Myocyte (in vitro differentiated cells): ENCODE measurements around the gene CACNB3. TPM values are rescaled to one million over a fixed set of nuclear protein-coding genes. Genes with fewer than 3 reads are reported as not detected.

Source experiments
- DNase-seq: peaks from one replicate; pipeline ENCODE4 v3.0.0-alpha.2; 2012; ENCODE audit warnings: low read depth
- total RNA-seq: library from RNA; depleted of rRNA; stranded (reverse); fragments of >200 nt; gene quantifications from 2 replicates; pipeline ENCODE4 v1.2.3, GENCODE V29; 2014

The CACNB3 gene
- total RNA-seq, 1 donor from 2014 or later, result 8.5 TPM

GRCh38 chr12:48788524-48788853, 29.8 kb upstream of the CACNB3 start:
- no peak for DNase-seq

DNA sequence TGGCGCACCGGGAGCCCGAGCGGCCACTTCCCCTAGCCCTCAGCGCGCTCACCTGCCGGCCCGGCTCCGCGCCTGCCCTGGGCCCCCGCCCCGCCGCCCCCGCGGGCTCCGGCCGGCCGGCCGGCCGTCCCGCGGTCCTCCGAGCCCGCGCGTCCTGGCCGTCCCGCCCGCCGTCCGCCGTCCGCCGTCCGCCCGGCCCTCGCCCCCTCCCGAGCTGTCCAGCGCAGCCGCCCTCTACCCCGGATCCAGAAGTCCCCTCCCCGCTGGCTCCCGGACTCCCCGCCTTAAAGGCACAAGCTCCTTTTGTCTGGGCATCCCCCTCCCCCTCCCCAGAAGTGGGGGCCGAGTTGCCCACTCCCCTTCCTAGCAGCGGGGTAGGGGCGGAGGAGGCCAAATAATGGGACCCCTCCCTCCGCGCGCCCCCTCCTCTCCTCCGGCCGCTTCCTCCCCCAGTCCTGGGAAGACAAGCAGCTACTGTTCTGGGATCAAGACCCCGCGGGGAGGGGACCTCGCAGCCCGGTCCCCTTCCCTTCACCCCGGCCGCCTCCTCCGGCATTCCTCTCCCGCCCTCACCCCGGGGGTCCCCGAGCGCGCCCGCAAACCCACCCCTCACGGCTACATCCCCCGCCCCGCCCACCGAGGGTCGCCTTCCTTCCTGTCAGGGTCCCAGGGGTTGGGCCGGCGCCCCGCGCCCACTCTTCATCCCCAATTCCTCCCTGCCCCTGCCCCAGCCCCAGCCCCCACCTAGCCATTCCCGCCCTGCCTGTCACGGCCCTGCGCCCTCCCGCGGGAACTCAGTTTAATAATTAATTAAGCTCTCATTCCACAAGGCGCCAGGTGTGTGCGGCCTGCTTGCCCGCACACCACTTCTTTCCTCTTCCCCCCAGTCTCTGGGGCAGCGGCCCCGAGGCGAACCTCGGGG, 29.2 kb upstream of the CACNB3 start, which contains the start of gene ADCY6:
ADCY6 (minus strand) TSS at position 236 of the 922 bp plus-strand sequence. CDS start 5,655 bp downstream, outside the sequence.
- peak; percentile 82 for DNase-seq

GRCh38 chr12:48789858-48790326, 28.4 kb upstream of the CACNB3 start:
- no peak for DNase-seq

DNA sequence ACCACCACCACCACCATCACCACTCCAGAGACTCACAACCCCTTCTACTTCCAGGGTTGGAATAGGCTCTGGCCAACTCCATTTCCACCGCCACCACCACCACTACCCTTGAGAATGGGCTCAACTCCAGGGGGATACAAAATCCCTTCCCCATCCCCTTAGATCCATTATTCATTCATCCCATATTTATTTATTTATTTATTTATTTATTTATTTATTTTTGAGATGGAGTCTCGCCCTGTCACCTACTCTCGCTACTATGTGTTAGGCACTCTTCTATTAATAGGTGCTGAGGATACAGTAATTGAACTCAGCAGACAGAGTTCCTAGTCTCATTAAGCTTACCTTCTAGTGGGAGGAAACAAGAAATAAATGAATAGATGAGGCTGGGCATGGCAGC, 24.6 kb upstream of the CACNB3 start:
- DNase-seq, result no peak

- DNase-seq, result no peak
Measured at GRCh38 chr12:48794870-48795269, 23.4 kb upstream of the CACNB3 start.

DNA sequence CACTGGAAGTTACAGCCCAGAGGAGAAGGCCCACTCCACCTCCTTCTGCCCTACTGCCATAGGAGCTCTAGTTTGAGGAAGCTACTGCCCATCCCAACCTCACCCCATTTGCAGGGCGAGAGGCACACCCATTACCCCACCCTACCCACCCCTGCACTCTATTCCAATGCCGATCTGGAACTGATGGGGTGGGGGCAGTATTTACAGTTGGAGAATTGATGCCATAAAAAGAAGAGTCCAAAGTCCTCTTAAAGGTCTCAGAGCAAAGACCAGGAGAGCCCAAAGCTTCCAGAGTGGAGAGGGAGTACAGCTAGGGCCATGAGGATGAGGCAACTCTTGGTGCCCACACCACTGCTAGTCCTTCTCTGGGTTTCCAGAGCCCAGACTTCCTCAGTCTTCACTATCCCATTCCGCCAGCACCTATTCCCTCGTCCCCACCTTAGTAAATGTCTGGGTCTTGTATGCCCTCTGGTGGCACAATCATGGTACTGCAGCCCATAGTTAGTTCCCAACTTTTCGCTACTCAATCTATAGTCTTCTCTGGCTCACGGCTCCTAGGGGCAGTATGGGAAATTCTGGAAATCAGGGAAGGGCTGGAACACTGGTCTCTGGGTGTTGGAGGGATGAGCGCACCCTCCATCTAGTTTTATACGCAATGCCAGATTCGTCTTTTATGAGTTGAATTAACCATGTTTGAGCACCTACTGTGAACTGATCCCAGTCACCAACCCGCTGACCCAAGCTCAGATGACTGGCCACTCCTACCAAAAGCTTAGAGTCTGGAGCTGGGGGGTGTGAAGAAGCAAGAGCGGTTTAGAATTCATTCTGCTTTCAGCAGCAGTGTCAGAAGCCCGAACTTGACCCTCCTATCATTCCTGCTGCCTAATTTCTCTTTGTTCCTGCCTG, 22.5 kb upstream of the CACNB3 start:
- peak; percentile 79 for DNase-seq

DNA sequence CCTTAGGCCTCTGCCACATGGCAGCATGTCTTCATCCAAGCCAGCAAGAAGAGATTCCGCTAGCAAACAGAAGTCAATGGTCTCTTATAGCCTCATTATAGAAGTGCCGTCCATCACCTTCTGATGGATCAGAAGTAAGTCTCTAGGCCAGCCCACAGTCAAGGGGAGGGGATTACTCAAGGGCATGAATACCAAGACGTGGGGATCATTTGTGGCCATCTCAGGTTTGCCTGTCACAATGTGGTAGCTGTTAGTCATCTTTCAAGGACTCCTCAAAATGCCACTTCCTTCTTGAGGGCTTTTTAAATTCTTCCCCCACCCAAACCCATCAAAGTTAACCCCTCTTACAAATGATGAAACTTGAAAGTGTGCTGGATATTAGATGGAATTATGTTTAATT, 21.3 kb upstream of the CACNB3 start:
- DNase-seq, result no peak

GRCh38 chr12:48800457-48800856, 17.8 kb upstream of the CACNB3 start:
- DNase-seq, result no peak

- DNase-seq, result no peak
Measured at GRCh38 chr12:48800971-48801370, 17.3 kb upstream of the CACNB3 start.

- no peak for DNase-seq
Measured at GRCh38 chr12:48803675-48804074, 14.6 kb upstream of the CACNB3 start.

DNA sequence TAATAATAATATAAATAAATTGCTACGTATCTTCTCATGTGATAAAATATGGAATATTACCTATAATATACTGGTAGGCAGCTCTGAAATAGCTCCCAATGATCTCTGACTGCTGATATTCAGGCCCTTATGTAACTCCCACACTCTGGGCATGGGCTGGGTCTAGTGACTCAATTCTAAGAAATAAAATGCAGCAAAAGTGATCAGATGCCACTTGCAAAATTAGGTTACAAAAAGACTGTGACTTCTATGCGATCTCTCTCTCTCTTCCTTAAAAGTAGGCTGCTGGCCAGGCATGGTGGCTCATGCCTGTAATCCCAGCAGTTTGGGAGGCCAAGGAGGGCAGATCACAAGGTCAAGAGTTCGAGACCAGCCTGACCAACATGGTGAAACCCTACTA, 10.3 kb upstream of the CACNB3 start:
- no peak for DNase-seq

GRCh38 chr12:48810903-48811431, 7.3 kb upstream of the CACNB3 start:
- peak; percentile 71 for DNase-seq

- DNase-seq, result peak; percentile 72
Measured at GRCh38 chr12:48811437-48812090, 6.7 kb upstream of the CACNB3 start.

- DNase-seq, result no peak
Measured at GRCh38 chr12:48812389-48812788, 5.9 kb upstream of the CACNB3 start.

GRCh38 chr12:48813465-48814261, 4.6 kb upstream of the CACNB3 start:
- DNase-seq, result no peak

DNA sequence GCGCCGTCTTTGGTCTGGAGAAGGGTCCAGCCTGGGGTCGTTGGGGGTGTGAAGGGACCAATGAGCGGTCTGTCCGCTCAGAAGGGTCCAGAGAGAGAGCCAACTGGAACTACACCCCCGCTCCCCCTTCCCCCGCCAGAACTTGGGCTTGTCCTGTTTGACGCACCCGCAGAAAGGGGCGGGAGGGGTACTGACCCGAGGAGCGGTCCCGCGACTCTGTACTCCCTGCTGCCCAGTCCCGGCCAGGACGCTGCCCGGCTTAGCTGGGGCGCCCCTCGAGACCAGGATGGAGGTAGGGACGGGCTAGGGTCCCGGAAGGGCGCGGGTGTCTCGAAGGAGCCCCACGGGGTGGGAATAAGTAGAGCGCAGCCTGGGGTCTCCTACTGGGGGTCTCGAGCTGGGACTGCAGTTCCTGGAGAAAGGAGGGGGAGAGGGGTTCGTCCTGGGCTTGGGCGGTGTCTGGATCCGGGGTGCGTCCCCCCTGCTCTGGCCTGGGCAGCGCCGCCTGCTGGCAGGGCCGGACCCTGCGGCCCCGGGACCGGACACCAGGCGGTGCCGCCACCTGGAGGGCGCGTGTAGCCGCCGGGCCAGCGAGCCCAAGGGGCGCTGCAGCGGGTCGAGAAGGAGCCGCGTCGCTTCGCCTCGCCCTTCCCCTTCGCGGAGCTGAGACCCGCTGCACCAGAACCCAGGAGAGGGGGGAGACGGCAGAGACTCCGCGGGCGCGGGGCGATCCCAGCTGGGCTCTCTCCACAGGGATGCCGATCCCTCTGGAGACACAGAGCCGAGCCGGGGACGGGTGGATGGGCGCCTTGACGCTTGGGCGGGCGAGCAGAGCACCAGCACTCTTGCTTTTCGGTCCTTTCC, 3.8 kb upstream of the CACNB3 start:
- peak; percentile 85 for DNase-seq

- DNase-seq, result peak; percentile 85
Measured at GRCh38 chr12:48815126-48816110, 2.9 kb upstream of the CACNB3 start.
